ENCODE data around the gene SOS2. TPM values are rescaled to one million over a fixed set of nuclear protein-coding genes. Genes with fewer than 3 reads are reported as not detected.

Gene SOS2
- total RNA-seq, 2 experiments from 2014 or later = 18.0 to 19.7 TPM

- DNase-seq (no peak), ATAC-seq (no peak)
- Mint-ChIP-seq H3K27me3 (peaks cover 5% of the 10 kb centered on the region), H3K4me3 (no peak overlapping the region), H3K9me3 (ENCODE audit: low read depth) (no peaks in the 10 kb centered on the region), H3K4me1 (peaks cover 49% of the 10 kb centered on the region), H3K36me3 (peaks cover 17% of the 10 kb centered on the region), H3K27ac (no peak overlapping the region)
- CTCF ChIA-PET = interaction anchor here (0.5 to 10.5 kb wide), 12 partner anchors 10 to 313 kb away, joined by 3 to 121 read pairs (median 4); partner anchors contain the start of gene NEMF
Measured at GRCh38 chr14:50101417-50101816, 130.0 kb downstream of the SOS2 start.

- no peak overlapping the region for H3K27ac Mint-ChIP-seq
- no peaks in the 10 kb centered on the region for H3K9me3 Mint-ChIP-seq (ENCODE audit: low read depth)
- CTCF ChIA-PET = interaction anchor here (0.9 to 10.5 kb wide), 11 partner anchors 10 to 248 kb away, joined by 3 to 121 read pairs (median 5); partner anchors contain the start of gene NEMF
- H3K36me3 Mint-ChIP-seq = peaks cover 18% of the 10 kb centered on the region
- DNase-seq (no peak), ATAC-seq (no peak)
- H3K4me3 Mint-ChIP-seq = no peak overlapping the region
- peaks cover 55% of the 10 kb centered on the region for H3K4me1 Mint-ChIP-seq
- H3K27me3 Mint-ChIP-seq = peaks cover 5% of the 10 kb centered on the region
Measured at GRCh38 chr14:50100805-50101204, 130.6 kb downstream of the SOS2 start.

- Mint-ChIP-seq H3K4me3 (no peak overlapping the region), H3K27ac (no peak overlapping the region), H3K9me3 (ENCODE audit: low read depth) (no peaks in the 10 kb centered on the region), H3K4me1 (peaks cover 55% of the 10 kb centered on the region), H3K36me3 (peaks cover 21% of the 10 kb centered on the region), H3K27me3 (peaks cover 5% of the 10 kb centered on the region)
- no peak for ATAC-seq
- CTCF ChIA-PET = interaction anchor here (1.7 to 10.5 kb wide), 2 partner anchors 235 to 246 kb away, joined by 6 to 121 read pairs; partner anchors contain the start of gene NEMF
- no peak for DNase-seq
Measured at GRCh38 chr14:50099335-50099734, 132.0 kb downstream of the SOS2 start.

GRCh38 chr14:50095895-50096294, 135.5 kb downstream of the SOS2 start:
- Mint-ChIP-seq H3K9me3 (ENCODE audit: low read depth) (no peaks in the 10 kb centered on the region), H3K4me1 (peaks cover 62% of the 10 kb centered on the region), H3K4me3 (no peak overlapping the region), H3K27ac (peak overlapping the region; percentile 66), H3K36me3 (peaks cover 24% of the 10 kb centered on the region), H3K27me3 (peaks cover 5% of the 10 kb centered on the region)
- DNase-seq (no peak), ATAC-seq (peak; percentile 73)
- CTCF ChIA-PET = interaction anchor here (0.6 to 2.8 kb wide), 6 partner anchors 10 to 238 kb away, joined by 3 to 10 read pairs (median 4); no protein-coding TSS in a partner anchor

- peaks cover 27% of the 10 kb centered on the region for H3K36me3 Mint-ChIP-seq
- DNase-seq (no peak), ATAC-seq (no peak)
- H3K27me3 Mint-ChIP-seq = peaks cover 5% of the 10 kb centered on the region
- CTCF ChIA-PET = interaction anchor here (0.8 to 3.5 kb wide), 7 partner anchors 10 to 231 kb away, joined by 3 to 11 read pairs (median 4); no protein-coding TSS in a partner anchor
- H3K9me3 Mint-ChIP-seq (ENCODE audit: low read depth) = no peaks in the 10 kb centered on the region
- H3K4me1 Mint-ChIP-seq = peaks cover 58% of the 10 kb centered on the region
- H3K27ac Mint-ChIP-seq = no peak overlapping the region
- no peak overlapping the region for H3K4me3 Mint-ChIP-seq
Measured at GRCh38 chr14:50094056-50094755, 137.2 kb downstream of the SOS2 start.

- CTCF ChIA-PET = interaction anchor here (1.0 to 3.5 kb wide), 7 partner anchors 11 to 231 kb away, joined by 3 to 11 read pairs (median 5); no protein-coding TSS in a partner anchor
- H3K9me3 Mint-ChIP-seq (ENCODE audit: low read depth) = no peaks in the 10 kb centered on the region
- peaks cover 27% of the 10 kb centered on the region for H3K36me3 Mint-ChIP-seq
- no peak overlapping the region for H3K4me3 Mint-ChIP-seq
- ATAC-seq (no peak), DNase-seq (no peak)
- peaks cover 5% of the 10 kb centered on the region for H3K27me3 Mint-ChIP-seq
- peaks cover 63% of the 10 kb centered on the region for H3K4me1 Mint-ChIP-seq
- no peak overlapping the region for H3K27ac Mint-ChIP-seq
Measured at GRCh38 chr14:50093496-50093895, 137.9 kb downstream of the SOS2 start.

GRCh38 chr14:50092006-50092555, 139.3 kb downstream of the SOS2 start:
- Mint-ChIP-seq H3K9me3 (ENCODE audit: low read depth) (no peaks in the 10 kb centered on the region), H3K27me3 (peaks cover 5% of the 10 kb centered on the region), H3K4me1 (peaks cover 75% of the 10 kb centered on the region), H3K36me3 (peaks cover 29% of the 10 kb centered on the region), H3K27ac (no peak overlapping the region), H3K4me3 (no peak overlapping the region)
- no peak for ATAC-seq
- CTCF ChIA-PET = interaction anchor here (1.6 to 3.5 kb wide), 4 partner anchors 9 to 238 kb away, joined by 5 to 11 read pairs (median 6); no protein-coding TSS in a partner anchor
- no peak for DNase-seq

- no peaks in the 10 kb centered on the region for H3K9me3 Mint-ChIP-seq (ENCODE audit: low read depth)
- H3K27me3 Mint-ChIP-seq = no peaks in the 10 kb centered on the region
- H3K36me3 Mint-ChIP-seq = peaks cover 24% of the 10 kb centered on the region
- H3K4me3 Mint-ChIP-seq = no peak overlapping the region
- ATAC-seq (no peak), DNase-seq (no peak)
- no peak overlapping the region for H3K27ac Mint-ChIP-seq
- H3K4me1 Mint-ChIP-seq = peaks cover 74% of the 10 kb centered on the region
- CTCF ChIA-PET = interaction anchor here (0.7 to 3.5 kb wide), 9 partner anchors 8 to 237 kb away, joined by 3 to 11 read pairs (median 3); no protein-coding TSS in a partner anchor
Measured at GRCh38 chr14:50091240-50091913, 140.0 kb downstream of the SOS2 start.

- Mint-ChIP-seq H3K27ac (peak overlapping the region; percentile 59), H3K36me3 (peaks cover 21% of the 10 kb centered on the region), H3K4me1 (peaks cover 85% of the 10 kb centered on the region), H3K4me3 (no peak overlapping the region), H3K27me3 (no peaks in the 10 kb centered on the region), H3K9me3 (ENCODE audit: low read depth) (no peaks in the 10 kb centered on the region)
- DNase-seq (peak; percentile 57), ATAC-seq (no peak)
- CTCF ChIA-PET = interaction anchor here (1.1 to 5.2 kb wide), 7 partner anchors 12 to 237 kb away, joined by 3 to 30 read pairs (median 4); partner anchors contain the start of gene NEMF
Measured at GRCh38 chr14:50089208-50089607, 142.2 kb downstream of the SOS2 start.

- peaks cover 87% of the 10 kb centered on the region for H3K4me1 Mint-ChIP-seq
- no peak for DNase-seq
- no peaks in the 10 kb centered on the region for H3K9me3 Mint-ChIP-seq (ENCODE audit: low read depth)
- CTCF ChIA-PET = interaction anchor here (1.0 to 5.2 kb wide), 14 partner anchors 9 to 236 kb away, joined by 3 to 30 read pairs (median 4); partner anchors contain the start of gene NEMF
- H3K27me3 Mint-ChIP-seq = no peaks in the 10 kb centered on the region
- H3K27ac Mint-ChIP-seq = peak overlapping the region; percentile 59
- peaks cover 18% of the 10 kb centered on the region for H3K36me3 Mint-ChIP-seq
- no peak for ATAC-seq
- no peak overlapping the region for H3K4me3 Mint-ChIP-seq
Measured at GRCh38 chr14:50088731-50089130, 142.6 kb downstream of the SOS2 start.

- H3K9me3 Mint-ChIP-seq (ENCODE audit: low read depth) = no peaks in the 10 kb centered on the region
- no peaks in the 10 kb centered on the region for H3K27me3 Mint-ChIP-seq
- H3K4me1 Mint-ChIP-seq = peaks cover 88% of the 10 kb centered on the region
- peak overlapping the region; percentile 84 for H3K27ac Mint-ChIP-seq
- no peak for DNase-seq
- no peak for ATAC-seq
- peaks cover 17% of the 10 kb centered on the region for H3K36me3 Mint-ChIP-seq
- CTCF ChIA-PET = interaction anchor here (1.0 to 5.2 kb wide), 17 partner anchors 9 to 235 kb away, joined by 3 to 30 read pairs (median 4); no protein-coding TSS in a partner anchor
- H3K4me3 Mint-ChIP-seq = peak overlapping the region; percentile 50
Measured at GRCh38 chr14:50088117-50088515, 143.3 kb downstream of the SOS2 start.

GRCh38 chr14:50087341-50088116, 143.8 kb downstream of the SOS2 start:
- ATAC-seq (peak; percentile 3), DNase-seq (peak; percentile 50)
- H3K36me3 Mint-ChIP-seq = peaks cover 17% of the 10 kb centered on the region
- H3K4me3 Mint-ChIP-seq = peak overlapping the region; percentile 50
- no peaks in the 10 kb centered on the region for H3K27me3 Mint-ChIP-seq
- H3K4me1 Mint-ChIP-seq = peaks cover 91% of the 10 kb centered on the region
- H3K27ac Mint-ChIP-seq = peak overlapping the region; percentile 84
- CTCF ChIA-PET = interaction anchor here (0.7 to 5.2 kb wide), 20 partner anchors 14 to 234 kb away, joined by 3 to 30 read pairs (median 4); no protein-coding TSS in a partner anchor
- no peaks in the 10 kb centered on the region for H3K9me3 Mint-ChIP-seq (ENCODE audit: low read depth)

Data from activated CD8-positive, alpha-beta memory T cell treated with anti-CD3 and anti-CD28 coated beads, Interleukin-2, amount 10 ng/mL, durations not matched to agents 7 days and 5 days (primary cell).